A673 (cell line): Measurements from ENCODE around the gene CAMK2A.

Experiments used
- CTCF ChIP-seq: fragments of 300-800, 200-600 bp; sonication (generic); conservative IDR thresholded peaks from 2 replicates; pipeline ENCODE4 v1.5.1; 2017; ENCODE audit warnings: low read depth, mild to moderate bottlenecking, antibody characterized with exemption, low read length, moderate library complexity, mixed read lengths
- EZH2 ChIP-seq: fragments of 200-600 bp; sonication (generic); IDR thresholded peaks from 2 replicates; pipeline ENCODE4 v1.6.1; 2017; ENCODE audit warnings: borderline replicate concordance, low read depth, mild to moderate bottlenecking, mixed read lengths, antibody characterized with exemption, low read length; ENCODE audit not compliant: poor library complexity, severe bottlenecking

GRCh38 chr5:150236981-150237754 is 52.4 kb downstream of the CAMK2A start:
- TF ChIP-seq CTCF, result no peak
- TF ChIP-seq EZH2, result no peak
